Smooth muscle cell (in vitro differentiated cells): ENCODE measurements around the gene METAP1. TPM values are rescaled to one million over a fixed set of nuclear protein-coding genes. Genes with fewer than 3 reads are reported as not detected.
"Not testable (repeated sequence)": the region's sequence is repeated elsewhere in the genome, so short reads cannot be mapped to it uniquely, and the experiment has no call there.

Experiments
- DNase-seq: peaks from one replicate; lab custom pipeline; 2025; ENCODE audit not compliant: unreplicated experiment; lab: John Stamatoyannopoulos, UW
- H2AFZ ChIP-seq: fragments of 200-600 bp; sonication (generic); 2 replicates; pipeline ENCODE4 v1.6.0; 2016; ENCODE audit warnings: antibody characterized with exemption, low read depth, mild to moderate bottlenecking
- H3F3A ChIP-seq: fragments of 200-600 bp; sonication (generic); 2 replicates; pipeline ENCODE4 v1.6.0; 2017; ENCODE audit warnings: antibody characterized with exemption, low read depth
- H3K27ac ChIP-seq: fragments of 200-600 bp; sonication (generic); 2 replicates; pipeline ENCODE4 v1.5.1; 2016; ENCODE audit warnings: low read depth, mild to moderate bottlenecking
- H3K27me3 ChIP-seq: fragments of 200-600 bp; sonication (generic); 2 replicates; pipeline ENCODE4 v1.6.1; 2016; ENCODE audit warnings: low read depth, mild to moderate bottlenecking
- H3K36me3 ChIP-seq: fragments of 200-600 bp; sonication (generic); 2 replicates; pipeline ENCODE4 v1.5.1; 2016; ENCODE audit warnings: low read depth
- H3K4me1 ChIP-seq: fragments of 200-600 bp; sonication (generic); 2 replicates; pipeline ENCODE4 v1.5.1; 2016; ENCODE audit warnings: low read depth
- H3K4me2 ChIP-seq: fragments of 200-600 bp; sonication (generic); 2 replicates; pipeline ENCODE4 v1.6.0; 2016; ENCODE audit warnings: mild to moderate bottlenecking
- H3K4me3 ChIP-seq: fragments of 200-600 bp; sonication (generic); 2 replicates; pipeline ENCODE4 v1.5.1; 2016; ENCODE audit warnings: mild to moderate bottlenecking
- H3K79me2 ChIP-seq: fragments of 200-600 bp; sonication (generic); 2 replicates; pipeline ENCODE4 v1.6.0; 2016; ENCODE audit warnings: low read depth, mild to moderate bottlenecking
- H3K9ac ChIP-seq: fragments of 200-600 bp; sonication (generic); 2 replicates; pipeline ENCODE4 v1.6.0; 2016; ENCODE audit warnings: low read depth
- H3K9me3 ChIP-seq: fragments of 200-600 bp; sonication (generic); replicated peaks from 2 replicates; pipeline ENCODE4 v1.5.1; 2016; ENCODE audit warnings: low read depth
- H4K20me1 ChIP-seq: fragments of 200-600 bp; sonication (generic); 2 replicates; pipeline ENCODE4 v1.6.0; 2016; ENCODE audit warnings: low read depth
- CTCF ChIP-seq: fragments of 200-600 bp; sonication (generic); IDR thresholded peaks from 2 replicates; pipeline ENCODE4 v1.5.1; 2017; ENCODE audit warnings: borderline replicate concordance, mild to moderate bottlenecking, antibody characterized with exemption; ENCODE audit not compliant: insufficient read depth, poor library complexity, severe bottlenecking
- WGBS: methylation state at CpG from one replicate; pipeline ENCODE4 v1.1.7; 2016; ENCODE audit warnings: low lambda C conversion rate; 5-methylcytosine and 5-hydroxymethylcytosine counted together
- polyA plus RNA-seq: library from polyadenylated mRNA; unstranded; fragments of >200 nt; fragmentation: Nextera tagmentation; extraction: Ambion mirVana; gene quantifications from 2 replicates; pipeline ENCODE4 v1.2.1, GENCODE V29; 2016
- total RNA-seq: library from RNA; depleted of rRNA; stranded (reverse); fragments of >200 nt; gene quantifications from 2 replicates; pipeline ENCODE4 v1.2.3, GENCODE V29; 2014

The METAP1 gene
- total and polyA plus RNA-seq, 2 experiments from 2014 or later = 19.1 to 73.3 TPM

GRCh38 chr4:99100876-99101275 lies 105.4 kb downstream of the METAP1 start:
- Histone ChIP-seq H3K4me3 (no peak overlapping the region), H3K4me1 (no peaks in the 10 kb centered on the region), H3K27ac (no peak overlapping the region), H3K36me3 (no peaks in the 10 kb centered on the region), H3F3A (no peaks in the 10 kb centered on the region), H2AFZ (no peak overlapping the region), H3K9ac (no peak overlapping the region), H3K9me3 (no peaks in the 10 kb centered on the region), H3K4me2 (no peak overlapping the region), H3K79me2 (no peaks in the 10 kb centered on the region), H4K20me1 (no peaks in the 10 kb centered on the region), H3K27me3 (no peaks in the 10 kb centered on the region)
- 100% methylated on average over 1 of the region's 1 CpG for WGBS
- TF ChIP-seq CTCF = no peak
- DNase-seq = no peak

- Histone ChIP-seq H3K4me3 (no peak overlapping the region), H3K27me3 (no peaks in the 10 kb centered on the region), H3F3A (no peaks in the 10 kb centered on the region), H3K79me2 (no peaks in the 10 kb centered on the region), H3K4me1 (no peaks in the 10 kb centered on the region), H2AFZ (no peak overlapping the region), H4K20me1 (no peaks in the 10 kb centered on the region), H3K9me3 (no peaks in the 10 kb centered on the region), H3K9ac (no peak overlapping the region), H3K27ac (no peak overlapping the region), H3K4me2 (no peak overlapping the region), H3K36me3 (no peaks in the 10 kb centered on the region)
- WGBS = 96% methylated on average over 2 of the region's 2 CpGs
- TF ChIP-seq CTCF = no peak
- DNase-seq = no peak
Observed at GRCh38 chr4:99102634-99103033, 107.1 kb downstream of the METAP1 start.

GRCh38 chr4:99103166-99103565 lies 107.6 kb downstream of the METAP1 start:
- Histone ChIP-seq H3K4me1 (no peaks in the 10 kb centered on the region), H3K79me2 (no peaks in the 10 kb centered on the region), H3K9me3 (no peaks in the 10 kb centered on the region), H3F3A (no peaks in the 10 kb centered on the region), H3K27ac (no peak overlapping the region), H3K27me3 (no peaks in the 10 kb centered on the region), H3K36me3 (no peaks in the 10 kb centered on the region), H4K20me1 (no peaks in the 10 kb centered on the region), H3K4me3 (no peak overlapping the region), H3K4me2 (no peak overlapping the region), H3K9ac (no peak overlapping the region), H2AFZ (no peak overlapping the region)
- no peak for DNase-seq
- no peak for TF ChIP-seq CTCF

- Histone ChIP-seq H3K27ac (no peak overlapping the region), H4K20me1 (no peaks in the 10 kb centered on the region), H2AFZ (no peak overlapping the region), H3K9me3 (no peaks in the 10 kb centered on the region), H3K4me1 (no peaks in the 10 kb centered on the region), H3K4me3 (no peak overlapping the region), H3K79me2 (no peaks in the 10 kb centered on the region), H3K36me3 (no peaks in the 10 kb centered on the region), H3K27me3 (no peaks in the 10 kb centered on the region), H3K9ac (no peak overlapping the region), H3K4me2 (no peak overlapping the region), H3F3A (no peaks in the 10 kb centered on the region)
- 88% methylated on average over 1 of the region's 1 CpG for WGBS
- DNase-seq = no peak
- TF ChIP-seq CTCF = no peak
Observed at GRCh38 chr4:99104153-99104552, 108.6 kb downstream of the METAP1 start.

- not testable (repeated sequence) for H3K4me3 ChIP-seq, H3K79me2 ChIP-seq, H3K9me3 ChIP-seq, H4K20me1 ChIP-seq, H3F3A ChIP-seq, H3K4me1 ChIP-seq, H3K27ac ChIP-seq, H3K27me3 ChIP-seq, DNase-seq, H3K9ac ChIP-seq, H2AFZ ChIP-seq, H3K4me2 ChIP-seq, H3K36me3 ChIP-seq
- WGBS = 86% methylated on average over 12 of the region's 12 CpGs
Observed at GRCh38 chr4:99109286-99109685, 113.8 kb downstream of the METAP1 start.
